Measurements from ENCODE around the gene ZBTB24. TPM values are rescaled to one million over a fixed set of nuclear protein-coding genes. Genes with fewer than 3 reads are reported as not detected.

The ZBTB24 gene
- total and polyA plus RNA-seq, 2 donors (not counting 1 experiment from before 2014, with no cell fraction given): 4.4 to 8.6 TPM

DNA sequence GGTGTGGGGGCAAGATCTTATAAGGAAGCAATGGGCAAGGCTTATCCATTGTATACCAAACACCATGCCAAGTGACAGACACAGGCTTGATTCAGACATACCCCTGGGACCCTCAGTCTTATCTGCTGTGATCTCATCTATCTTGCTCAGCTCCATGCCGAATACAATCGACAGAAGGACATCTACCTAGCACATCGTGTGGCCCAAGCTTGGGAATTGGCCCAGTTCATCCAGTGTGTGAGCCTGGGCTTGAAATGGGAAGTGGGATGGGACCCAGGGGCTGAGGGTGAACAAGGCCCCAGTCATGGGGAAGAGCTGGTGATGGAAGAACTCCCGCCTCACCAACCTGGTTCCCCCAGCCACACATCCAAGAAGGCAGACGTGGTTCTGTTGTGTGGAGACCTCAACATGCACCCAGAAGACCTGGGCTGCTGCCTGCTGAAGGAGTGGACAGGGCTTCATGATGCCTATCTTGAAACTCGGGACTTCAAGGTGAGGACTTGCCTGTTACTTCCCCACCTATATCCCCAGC is 40.6 kb downstream of the ZBTB24 start:
- Histone ChIP-seq H3K4me1 (ENCODE audit: control insufficient read depth, extremely low read depth, insufficient read depth, low read length) (peaks cover 3% of the 10 kb centered on the region), H3K36me3 (ENCODE audit: control insufficient read depth, insufficient read depth, low read length) (peaks cover 28% of the 10 kb centered on the region), H3K9ac (ENCODE audit: insufficient read depth, low read length) (no peak overlapping the region), H3K79me2 (ENCODE audit: control insufficient read depth, insufficient read depth, low read length) (no peaks in the 10 kb centered on the region), H2AFZ (ENCODE audit: low read length) (no peak overlapping the region), H3K4me3 (replicated peaks in 1 of 4; ENCODE audit: control extremely low read depth in 1 of 4, insufficient read depth in 1 of 4, low read depth in 3 of 4, low read length in 4 of 4) (no peak overlapping the region), H3K4me2 (ENCODE audit: extremely low read depth, insufficient read depth, low read length) (no peak overlapping the region), H3K27me3 (ENCODE audit: control insufficient read depth, insufficient read depth, low read length) (no peaks in the 10 kb centered on the region), H4K20me1 (ENCODE audit: control insufficient read depth, extremely low read depth, insufficient read depth, low read length) (no peaks in the 10 kb centered on the region), H3K9me3 (ENCODE audit: control insufficient read depth, insufficient read depth, low read depth, low read length) (no peaks in the 10 kb centered on the region), H3K27ac (ENCODE audit: insufficient read depth, low read length) (no peak overlapping the region)
- no peak for DNase-seq (ENCODE audit: low read depth in 2 of 2)
- TF ChIP-seq, protein P1, sequence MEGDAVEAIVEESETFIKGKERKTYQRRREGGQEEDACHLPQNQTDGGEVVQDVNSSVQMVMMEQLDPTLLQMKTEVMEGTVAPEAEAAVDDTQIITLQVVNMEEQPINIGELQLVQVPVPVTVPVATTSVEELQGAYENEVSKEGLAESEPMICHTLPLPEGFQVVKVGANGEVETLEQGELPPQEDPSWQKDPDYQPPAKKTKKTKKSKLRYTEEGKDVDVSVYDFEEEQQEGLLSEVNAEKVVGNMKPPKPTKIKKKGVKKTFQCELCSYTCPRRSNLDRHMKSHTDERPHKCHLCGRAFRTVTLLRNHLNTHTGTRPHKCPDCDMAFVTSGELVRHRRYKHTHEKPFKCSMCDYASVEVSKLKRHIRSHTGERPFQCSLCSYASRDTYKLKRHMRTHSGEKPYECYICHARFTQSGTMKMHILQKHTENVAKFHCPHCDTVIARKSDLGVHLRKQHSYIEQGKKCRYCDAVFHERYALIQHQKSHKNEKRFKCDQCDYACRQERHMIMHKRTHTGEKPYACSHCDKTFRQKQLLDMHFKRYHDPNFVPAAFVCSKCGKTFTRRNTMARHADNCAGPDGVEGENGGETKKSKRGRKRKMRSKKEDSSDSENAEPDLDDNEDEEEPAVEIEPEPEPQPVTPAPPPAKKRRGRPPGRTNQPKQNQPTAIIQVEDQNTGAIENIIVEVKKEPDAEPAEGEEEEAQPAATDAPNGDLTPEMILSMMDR (conservative IDR thresholded peaks at IDR 0.05 in 1 of 2, IDR thresholded peaks at IDR 0.05 in 1 of 2; ENCODE audit: low read depth in 1 of 2, low read length in 2 of 2): no peak
- no peak for TF ChIP-seq EZH2 (IDR thresholded peaks at IDR 0.05; ENCODE audit: low read length, missing control alignments)

DNA sequence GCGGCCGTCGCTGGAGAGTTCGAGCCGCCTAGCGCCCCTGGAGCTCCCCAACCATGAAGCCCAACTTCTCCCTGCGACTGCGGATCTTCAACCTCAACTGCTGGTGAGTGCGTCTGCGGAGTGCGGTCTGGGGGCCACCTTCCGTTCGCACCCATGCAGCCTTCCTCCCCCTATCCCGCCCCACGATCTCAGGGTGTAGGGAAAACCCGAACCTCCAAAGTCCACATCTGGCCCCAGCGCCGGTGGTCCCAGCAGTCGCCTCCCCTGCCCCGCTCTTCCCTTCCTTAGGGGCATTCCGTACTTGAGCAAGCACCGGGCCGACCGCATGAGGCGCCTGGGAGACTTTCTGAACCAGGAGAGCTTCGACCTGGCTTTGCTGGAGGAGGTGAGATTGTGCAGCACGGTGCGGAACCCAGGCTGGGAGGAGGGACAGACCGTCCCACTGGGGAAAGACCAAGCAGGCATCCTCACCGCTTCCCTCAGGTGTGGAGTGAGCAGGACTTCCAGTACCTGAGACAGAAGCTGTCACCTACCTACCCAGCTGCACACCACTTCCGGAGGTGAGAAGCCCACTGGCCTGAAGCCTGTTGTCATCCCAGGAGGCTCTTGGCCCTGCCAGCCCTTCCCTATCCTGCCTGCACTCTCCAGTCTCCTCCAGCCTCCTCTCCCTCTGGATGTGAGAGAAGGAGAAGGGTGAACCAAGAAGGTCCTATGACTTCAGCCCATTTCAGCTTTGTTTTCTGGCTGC is 41.8 kb downstream of the ZBTB24 start:
- Histone ChIP-seq H3K79me2 (ENCODE audit: control insufficient read depth, insufficient read depth, low read length) (no peaks in the 10 kb centered on the region), H3K9ac (ENCODE audit: insufficient read depth, low read length) (peak overlapping the region; percentile 92), H3K4me3 (replicated peaks in 1 of 4; ENCODE audit: control extremely low read depth in 1 of 4, insufficient read depth in 1 of 4, low read depth in 3 of 4, low read length in 4 of 4) (peak overlapping the region; percentile 70 to 95 (median 81)), H3K36me3 (ENCODE audit: control insufficient read depth, insufficient read depth, low read length) (peaks cover 20% of the 10 kb centered on the region), H3K27ac (ENCODE audit: insufficient read depth, low read length) (peak overlapping the region; percentile 84), H3K27me3 (ENCODE audit: control insufficient read depth, insufficient read depth, low read length) (no peaks in the 10 kb centered on the region), H3K4me2 (ENCODE audit: extremely low read depth, insufficient read depth, low read length) (peak overlapping the region; percentile 97), H4K20me1 (ENCODE audit: control insufficient read depth, extremely low read depth, insufficient read depth, low read length) (no peaks in the 10 kb centered on the region), H3K9me3 (ENCODE audit: control insufficient read depth, insufficient read depth, low read depth, low read length) (no peaks in the 10 kb centered on the region), H2AFZ (ENCODE audit: low read length) (peak overlapping the region; percentile 89), H3K4me1 (ENCODE audit: control insufficient read depth, extremely low read depth, insufficient read depth, low read length) (peaks cover 3% of the 10 kb centered on the region)
- TF ChIP-seq, protein P1 (conservative IDR thresholded peaks at IDR 0.05 in 1 of 2, IDR thresholded peaks at IDR 0.05 in 1 of 2; ENCODE audit: low read depth in 1 of 2, low read length in 2 of 2): peak; percentile 11 to 31
- no peak for TF ChIP-seq EZH2 (IDR thresholded peaks at IDR 0.05; ENCODE audit: low read length, missing control alignments)
- DNase-seq (ENCODE audit: low read depth in 2 of 2): peak; percentile 41 to 55

DNA sequence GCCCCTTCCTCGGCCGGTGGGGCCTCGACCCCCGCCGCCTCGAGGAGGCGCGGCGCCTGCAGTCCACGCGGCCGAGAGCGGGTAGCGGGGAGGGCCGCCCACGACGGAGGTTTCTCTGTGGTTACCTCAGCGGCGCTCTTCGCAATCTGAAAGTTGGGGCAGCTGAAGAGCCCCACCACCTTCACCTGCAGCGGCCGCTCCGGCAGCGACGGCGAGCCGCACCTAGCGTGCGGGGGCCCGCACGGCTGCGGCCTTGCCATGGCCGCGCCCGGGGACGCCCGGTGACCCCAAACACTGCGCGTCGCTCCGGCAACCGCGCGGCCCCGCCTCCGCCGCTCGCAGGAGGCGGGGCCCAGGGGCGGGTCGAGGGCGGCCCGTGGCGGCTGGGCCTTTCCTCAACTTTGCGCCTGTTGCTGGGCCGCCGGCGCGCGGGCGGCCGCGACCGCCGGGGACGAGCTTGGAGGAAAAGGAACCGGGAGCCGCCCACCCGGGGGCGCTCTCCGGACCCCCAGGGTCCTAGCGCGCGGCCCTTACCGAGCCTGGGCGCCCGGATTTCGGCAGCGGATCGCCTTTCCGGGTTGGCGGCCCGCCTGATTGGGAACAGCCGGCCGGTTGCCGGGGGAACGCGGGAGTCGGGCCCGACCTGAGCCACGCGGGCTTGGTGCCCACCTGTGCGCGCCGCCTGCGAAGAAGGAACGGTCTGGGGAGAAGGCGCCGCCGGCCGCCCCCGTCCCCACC is 42.5 kb downstream of the ZBTB24 start, which contains the start of the genes PPIL6 and SMPD2:
TSS of gene PPIL6 (minus strand) at position 298 of the 738 bp plus-strand sequence. CDS start at position 260, 38 bp downstream.
TSS of gene SMPD2 (plus strand) at position 394 of the 738 bp plus-strand sequence. CDS start 398 bp downstream, outside the sequence.
- Histone ChIP-seq H3K4me2 (ENCODE audit: extremely low read depth, insufficient read depth, low read length) (peak within 1 kb of the TSS; percentile 97), H3K9ac (ENCODE audit: insufficient read depth, low read length) (peak within 1 kb of the TSS; percentile 92), H3K79me2 (ENCODE audit: control insufficient read depth, insufficient read depth, low read length) (no peaks in the 10 kb centered on the region), H3K4me1 (ENCODE audit: control insufficient read depth, extremely low read depth, insufficient read depth, low read length) (peaks cover 3% of the 10 kb centered on the region), H3K4me3 (replicated peaks in 1 of 4; ENCODE audit: control extremely low read depth in 1 of 4, insufficient read depth in 1 of 4, low read depth in 3 of 4, low read length in 4 of 4) (peak within 1 kb of the TSS; percentile 70 to 95 (median 81)), H4K20me1 (ENCODE audit: control insufficient read depth, extremely low read depth, insufficient read depth, low read length) (no peaks in the 10 kb centered on the region), H2AFZ (ENCODE audit: low read length) (peak within 1 kb of the TSS; percentile 89), H3K27me3 (ENCODE audit: control insufficient read depth, insufficient read depth, low read length) (no peaks in the 10 kb centered on the region), H3K27ac (ENCODE audit: insufficient read depth, low read length) (peak within 1 kb of the TSS; percentile 86), H3K36me3 (ENCODE audit: control insufficient read depth, insufficient read depth, low read length) (peaks cover 18% of the 10 kb centered on the region), H3K9me3 (ENCODE audit: control insufficient read depth, insufficient read depth, low read depth, low read length) (no peaks in the 10 kb centered on the region)
- TF ChIP-seq, protein P1 (conservative IDR thresholded peaks at IDR 0.05 in 1 of 2, IDR thresholded peaks at IDR 0.05 in 1 of 2; ENCODE audit: low read depth in 1 of 2, low read length in 2 of 2): peak in 1 of 2 donors; percentile 27
- TF ChIP-seq EZH2 (IDR thresholded peaks at IDR 0.05; ENCODE audit: low read length, missing control alignments): no peak
- DNase-seq (ENCODE audit: low read depth in 2 of 2): peak; percentile 86 to 91
